Measurements from ENCODE around the gene WASL. TPM values are rescaled to one million over a fixed set of nuclear protein-coding genes. Genes with fewer than 3 reads are reported as not detected.

Gene WASL
- total and polyA plus RNA-seq, 2 of the 13 experiments (the other 11 are each of a cell fraction or from before 2014, with no cell fraction given): 7.9 to 12.8 TPM

GRCh38 chr7:123745437-123745836, 3.4 kb downstream of the WASL start:
- ATAC-seq (no peak), FAIRE-seq (no peak), DNase-seq (ENCODE audit: low spot score) (no peak)
- Histone ChIP-seq H3K36me3 (replicated peaks in 1 of 2; ENCODE audit: control insufficient read depth in 1 of 2, insufficient read depth in 2 of 2, low read length in 2 of 2) (peaks cover 0 to 6% of the 10 kb centered on the region in 2 experiments; a peak in 1 of 5 replicates), H3K9me3 (ENCODE audit: low read length) (no peaks in the 10 kb centered on the region), H3K4me2 (ENCODE audit: low read depth, low read length) (peak overlapping the region; percentile 88), H3K27ac (ENCODE audit: extremely low read length, insufficient read depth, low read length) (peak overlapping the region; percentile 2), H3K9ac (ENCODE audit: insufficient read depth, low read depth, low read length) (no peak overlapping the region), H3K4me3 (replicated peaks in 1 of 3; ENCODE audit: insufficient read depth in 1 of 3, low read depth in 2 of 3, low read length in 3 of 3) (no peak overlapping the region; a peak in 1 of 6 replicates), H3K4me1 (ENCODE audit: insufficient read depth, low read length) (peaks cover 70% of the 10 kb centered on the region), H4K20me1 (ENCODE audit: insufficient read depth, low read length) (peaks cover 53% of the 10 kb centered on the region), H3K79me2 (ENCODE audit: insufficient read depth, low read length) (peaks cover 86% of the 10 kb centered on the region), H3K27me3 (ENCODE audit: control insufficient read depth in 1 of 2, insufficient read depth in 2 of 2, low read length in 2 of 2) (no peaks in the 10 kb centered on the region; a peak in 1 of 5 replicates), H2AFZ (ENCODE audit: low read length) (no peak overlapping the region)
- TF ChIP-seq MAFK (conservative IDR thresholded peaks at IDR 0.05 in 1 of 2, IDR thresholded peaks at IDR 0.05 in 1 of 2; ENCODE audit: low read length in 2 of 2) (peak in 1 of 2 experiments; percentile 54; a peak in 2 of 4 replicates), ZNF335 (CRISPR knock-in tag; IDR thresholded peaks at IDR 0.05) (no peak)
- no TSS peak for BruUV-seq (replicated peaks)
- intact Hi-C loops (cut with micrococcal nuclease; ENCODE audit: unreplicated experiment) (loop anchor here (10.0 kb wide), 1 partner anchor 191 kb away; the partner anchor contains the start of gene NDUFA5), in situ Hi-C loops (cut with HindIII; ENCODE audit: extremely low pct_ligation_motif_present, low pct_unique_long_range_greater_than_20kb) (no loop called here)
- POLR2A ChIA-PET: interaction anchor here (5.7 kb wide), 1 partner anchor 8 kb away, joined by 46 read pairs; no protein-coding TSS in a partner anchor
- CTCF ChIA-PET (ENCODE audit: low intra/inter-chr PET ratio, low total read pairs): no interaction called here
- WGBS (ENCODE audit: low lambda C conversion rate): 68% methylated on average over 2 of the region's 2 CpGs

DNA sequence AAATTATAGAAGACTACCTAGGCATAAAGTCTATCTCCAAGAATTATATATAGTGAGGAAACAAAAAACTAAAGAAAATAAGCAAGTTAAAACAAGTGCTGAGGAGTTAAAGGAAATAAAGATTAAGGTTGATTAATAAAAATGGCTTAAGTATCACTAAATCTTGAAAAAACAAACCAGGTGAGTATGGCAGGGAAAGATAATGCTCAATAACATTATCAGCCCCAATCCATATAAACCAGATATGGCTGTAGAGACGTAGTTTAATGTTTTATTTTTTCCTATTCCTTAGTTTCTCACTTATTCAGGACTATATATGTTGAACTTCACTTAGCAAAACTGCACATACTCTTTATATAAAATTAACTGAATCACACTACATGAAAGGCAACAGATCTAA, 4.4 kb downstream of the WASL start:
- 81% methylated on average over 1 of the region's 1 CpG for WGBS (ENCODE audit: low lambda C conversion rate)
- CTCF ChIA-PET (ENCODE audit: low intra/inter-chr PET ratio, low total read pairs): no interaction called here
- Histone ChIP-seq H3K4me3 (replicated peaks in 1 of 3; ENCODE audit: insufficient read depth in 1 of 3, low read depth in 2 of 3, low read length in 3 of 3) (peak overlapping the region in 1 of 3 experiments; percentile 10; a peak in 1 of 6 replicates), H3K27ac (ENCODE audit: extremely low read length, insufficient read depth, low read length) (no peak overlapping the region), H3K9ac (ENCODE audit: insufficient read depth, low read depth, low read length) (no peak overlapping the region), H4K20me1 (ENCODE audit: insufficient read depth, low read length) (peaks cover 54% of the 10 kb centered on the region), H2AFZ (ENCODE audit: low read length) (no peak overlapping the region), H3K79me2 (ENCODE audit: insufficient read depth, low read length) (peaks cover 88% of the 10 kb centered on the region), H3K4me1 (ENCODE audit: insufficient read depth, low read length) (peaks cover 72% of the 10 kb centered on the region), H3K36me3 (replicated peaks in 1 of 2; ENCODE audit: control insufficient read depth in 1 of 2, insufficient read depth in 2 of 2, low read length in 2 of 2) (peaks cover 0 to 7% of the 10 kb centered on the region in 2 experiments; a peak in 1 of 5 replicates), H3K9me3 (ENCODE audit: low read length) (no peaks in the 10 kb centered on the region), H3K4me2 (ENCODE audit: low read depth, low read length) (peak overlapping the region; percentile 88; the same call in 1 of the 2 replicates), H3K27me3 (ENCODE audit: control insufficient read depth in 1 of 2, insufficient read depth in 2 of 2, low read length in 2 of 2) (no peaks in the 10 kb centered on the region; a peak in 1 of 5 replicates)
- FAIRE-seq: no peak
- TF ChIP-seq ZBTB7B (CRISPR knock-in tag; IDR thresholded peaks at IDR 0.05) (no peak), RBFOX2 (IDR thresholded peaks at IDR 0.05; ENCODE audit: low read depth, low read length) (0 out of 2 replicates have a peak, but pooled peaks have one; percentile 23)
- ATAC-seq: no peak
- no TSS peak for BruUV-seq (replicated peaks)
- in situ Hi-C loops (cut with HindIII; ENCODE audit: extremely low pct_ligation_motif_present, low pct_unique_long_range_greater_than_20kb) (no loop called here), intact Hi-C loops (cut with micrococcal nuclease; ENCODE audit: unreplicated experiment) (loop anchor here (10.0 kb wide), 1 partner anchor 190 kb away; the partner anchor contains the start of gene NDUFA5)
- POLR2A ChIA-PET: no interaction called here
- DNase-seq (ENCODE audit: low spot score): no peak
